ENCODE measurements around the gene OR2T27.
"Not testable (repeated sequence)": the region's sequence is repeated elsewhere in the genome, so short reads cannot be mapped to it uniquely, and the experiment has no call there.

GRCh38 chr1:248648770-248649536 is 6.4 kb downstream of the OR2T27 start:
- not testable (repeated sequence) for TF ChIP-seq POLR2A (IDR thresholded peaks at IDR 0.05; ENCODE audit: borderline replicate concordance, extremely low read depth, insufficient read depth, insufficient read length); CTCF (IDR thresholded peaks at IDR 0.05 in 2 of 3, conservative IDR thresholded peaks at IDR 0.05 in 1 of 3; ENCODE audit: borderline replicate concordance in 1 of 3, insufficient read depth in 1 of 3, low read depth in 2 of 3, low read length in 2 of 3); YY1 (IDR thresholded peaks at IDR 0.05; ENCODE audit: extremely low read depth, insufficient replicate concordance, low read depth, low read length)

Data from HCT116 (cell line).